ENCODE measurements around the gene NALCN.
"Not testable (repeated sequence)": the region's sequence is repeated elsewhere in the genome, so short reads cannot be mapped to it uniquely, and the experiment has no call there.

NALCN gene

DNA sequence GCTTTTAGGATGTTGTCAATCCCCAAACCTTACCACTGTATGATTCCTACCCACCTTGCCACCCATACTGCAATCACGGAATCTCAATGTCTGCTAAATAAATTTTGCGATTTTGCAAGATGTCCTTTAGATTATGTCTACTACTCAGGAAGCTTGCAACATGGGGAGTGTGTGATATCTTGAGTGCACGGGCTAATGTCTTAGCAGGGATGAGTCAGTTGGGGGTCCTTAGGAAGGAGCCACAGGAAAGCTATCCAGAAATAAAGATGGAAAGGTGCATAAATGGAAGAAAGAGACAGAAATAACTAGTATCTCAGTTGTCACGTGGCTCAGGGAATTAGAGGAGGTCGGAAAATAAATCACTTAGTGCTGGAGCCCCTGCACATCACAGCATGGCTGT, 77.1 kb downstream of the NALCN start:
- no peak for DNase-seq
- no peak for TF ChIP-seq POLR2A (IDR thresholded peaks at IDR 0.05; ENCODE audit: low read length)
- TF ChIP-seq GATA1 (IDR thresholded peaks at IDR 0.05; ENCODE audit: low read depth, low read length), result no peak

DNA sequence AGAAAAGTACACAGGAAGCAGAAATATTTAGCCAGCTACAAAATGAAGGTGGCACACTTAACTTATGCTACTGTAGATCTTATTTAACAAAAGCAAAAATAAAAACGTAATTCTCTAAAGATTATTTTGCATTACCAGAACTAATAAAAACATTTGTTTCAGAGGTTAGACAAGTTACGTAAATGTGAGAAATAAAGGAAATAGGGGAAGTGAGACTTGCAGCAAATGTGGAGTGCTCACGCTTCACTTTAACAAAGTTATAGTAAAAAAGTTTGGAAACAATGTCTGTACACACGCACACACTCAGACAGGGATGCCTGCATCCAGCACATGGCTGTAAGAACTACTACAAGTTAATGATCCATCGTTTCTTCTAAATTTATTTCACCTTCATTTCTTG, 83.7 kb downstream of the NALCN start:
- DNase-seq, result no peak
- TF ChIP-seq GATA1 (IDR thresholded peaks at IDR 0.05; ENCODE audit: low read depth, low read length) (no peak), POLR2A (IDR thresholded peaks at IDR 0.05; ENCODE audit: low read length) (no peak)

DNA sequence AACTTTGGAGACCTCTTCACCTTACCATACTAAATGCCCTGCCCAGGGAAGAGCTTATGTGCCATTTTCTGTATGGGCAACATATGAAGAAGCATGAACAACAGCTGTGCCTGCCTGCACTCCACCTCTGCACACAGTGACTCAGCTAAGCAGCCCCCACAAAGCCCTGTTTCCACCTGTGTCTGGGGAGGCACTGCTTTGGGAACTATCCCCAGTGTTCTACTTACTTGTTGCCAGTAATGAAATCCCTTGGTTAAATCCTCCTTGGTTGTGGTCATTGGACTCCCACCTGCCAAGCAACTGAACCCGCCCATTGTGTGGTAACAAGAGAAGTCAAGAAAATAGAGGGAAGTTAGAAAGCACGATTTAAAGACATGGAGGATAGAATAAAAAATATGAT, 84.6 kb downstream of the NALCN start:
- no peak for TF ChIP-seq POLR2A (IDR thresholded peaks at IDR 0.05; ENCODE audit: low read length)
- TF ChIP-seq GATA1 (IDR thresholded peaks at IDR 0.05; ENCODE audit: low read depth, low read length), result no peak
- DNase-seq, result no peak

DNA sequence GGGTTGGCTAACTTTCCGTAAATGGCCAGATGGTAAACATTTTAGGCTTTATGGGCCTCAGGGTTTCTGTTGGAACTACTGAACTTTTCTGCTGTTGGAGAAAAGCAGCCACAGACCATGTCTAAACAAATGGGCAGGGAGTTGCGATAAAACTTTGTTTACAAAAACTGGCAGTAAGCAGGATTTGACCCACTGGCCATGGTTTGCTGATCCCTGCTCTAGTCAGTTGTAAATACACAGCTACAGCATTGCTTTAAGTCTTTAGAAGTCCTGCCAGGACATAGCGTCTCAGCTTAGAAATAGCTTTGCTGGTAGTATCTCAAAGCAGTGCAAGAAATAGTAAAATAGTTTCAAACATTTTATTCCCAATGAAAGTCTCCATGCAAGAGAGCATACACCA, 88.4 kb downstream of the NALCN start:
- no peak for DNase-seq
- TF ChIP-seq GATA1 (IDR thresholded peaks at IDR 0.05; ENCODE audit: low read depth, low read length), result no peak
- no peak for TF ChIP-seq POLR2A (IDR thresholded peaks at IDR 0.05; ENCODE audit: low read length)

DNA sequence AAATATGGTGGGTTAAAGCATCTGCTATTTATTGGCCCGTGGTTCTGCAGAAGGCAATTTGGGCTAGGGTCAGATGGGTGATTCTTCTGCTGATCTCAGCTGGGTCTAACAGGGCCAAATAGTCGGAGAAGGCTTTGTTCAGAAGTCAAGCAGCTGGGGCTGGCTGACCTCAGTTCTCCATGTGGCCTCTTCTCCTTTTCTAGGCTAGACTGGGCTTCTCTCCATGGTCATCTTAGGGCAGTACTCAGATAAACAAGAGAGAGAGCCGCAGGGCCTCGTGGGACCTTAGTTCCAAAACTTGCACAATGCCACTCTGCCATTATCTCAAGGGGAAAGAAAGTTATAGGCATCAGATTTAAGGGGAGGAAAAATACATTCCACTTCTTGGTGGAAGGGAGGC, 89.6 kb downstream of the NALCN start:
- TF ChIP-seq GATA1 (IDR thresholded peaks at IDR 0.05; ENCODE audit: low read depth, low read length) (no peak), POLR2A (IDR thresholded peaks at IDR 0.05; ENCODE audit: low read length) (no peak)
- no peak for DNase-seq

DNA sequence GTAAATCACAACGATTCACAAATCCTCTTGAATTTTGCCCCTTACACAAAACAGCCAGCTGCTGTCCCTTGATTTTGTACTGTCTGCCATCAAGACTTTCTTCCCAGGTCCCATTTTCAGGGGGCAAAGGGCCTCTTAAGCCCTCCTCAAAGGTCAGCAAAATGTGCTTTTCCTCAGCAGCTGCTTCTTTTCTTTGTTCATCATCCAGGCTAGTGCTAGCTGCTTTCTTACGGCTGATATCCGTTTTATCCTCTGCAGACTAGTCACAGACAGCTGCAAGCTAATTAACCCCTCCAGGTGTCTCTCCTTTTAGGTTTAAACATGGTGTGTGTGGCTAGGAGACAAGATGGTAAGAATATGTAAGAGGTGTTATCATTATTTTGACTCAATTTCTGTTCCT, 90.9 kb downstream of the NALCN start:
- no peak for TF ChIP-seq POLR2A (IDR thresholded peaks at IDR 0.05; ENCODE audit: low read length)
- no peak for TF ChIP-seq GATA1 (IDR thresholded peaks at IDR 0.05; ENCODE audit: low read depth, low read length)
- no peak for DNase-seq

DNA sequence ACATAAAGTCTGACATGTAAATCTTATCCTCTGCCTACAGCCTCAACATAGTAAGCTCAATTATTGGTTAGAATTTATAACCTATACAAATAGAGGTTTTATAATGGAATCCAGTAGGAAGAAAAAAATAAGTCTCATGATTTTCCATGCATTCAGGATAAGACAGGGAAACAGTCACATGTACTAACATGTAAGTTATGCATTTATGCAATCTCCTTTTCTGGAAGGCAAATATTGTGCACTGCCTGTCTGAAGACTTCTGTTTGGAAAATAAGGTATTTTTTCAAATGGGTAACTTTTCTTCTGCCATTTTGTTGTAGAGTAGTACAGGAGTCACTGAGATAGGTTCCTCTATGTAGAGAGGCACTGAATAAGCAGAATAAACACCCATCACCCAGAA, 92.7 kb downstream of the NALCN start:
- TF ChIP-seq GATA1 (IDR thresholded peaks at IDR 0.05; ENCODE audit: low read depth, low read length) (no peak), POLR2A (IDR thresholded peaks at IDR 0.05; ENCODE audit: low read length) (no peak)
- DNase-seq, result no peak

DNA sequence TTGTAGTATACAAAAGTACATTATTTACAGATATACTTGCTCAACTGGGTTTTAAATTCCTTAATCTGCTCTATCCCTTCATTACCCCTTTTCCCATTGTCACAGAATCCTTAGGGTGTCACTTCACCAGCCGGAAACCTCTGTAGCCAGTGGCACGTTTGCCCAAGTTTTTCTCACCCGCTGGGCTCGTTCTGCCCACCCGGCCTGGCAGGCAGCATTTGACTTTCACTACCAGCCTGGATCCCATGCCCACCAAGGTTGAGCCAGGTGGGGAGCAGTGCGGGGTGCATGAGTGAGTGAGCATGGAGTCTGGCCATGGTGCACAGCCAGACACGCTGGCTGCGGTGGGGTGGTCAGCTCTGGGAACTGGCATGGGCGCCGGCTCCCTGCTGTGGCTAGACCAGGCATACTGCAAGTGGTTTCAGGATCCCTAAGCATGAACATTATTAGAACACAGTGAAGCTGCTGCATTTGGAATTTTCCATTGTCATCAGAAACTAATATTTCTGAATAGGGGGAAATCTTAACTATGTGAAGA, 98.3 kb downstream of the NALCN start:
- DNase-seq, result no peak
- TF ChIP-seq GATA1 (IDR thresholded peaks at IDR 0.05; ENCODE audit: low read depth, low read length) (no peak), POLR2A (IDR thresholded peaks at IDR 0.05; ENCODE audit: low read length) (no peak)

DNA sequence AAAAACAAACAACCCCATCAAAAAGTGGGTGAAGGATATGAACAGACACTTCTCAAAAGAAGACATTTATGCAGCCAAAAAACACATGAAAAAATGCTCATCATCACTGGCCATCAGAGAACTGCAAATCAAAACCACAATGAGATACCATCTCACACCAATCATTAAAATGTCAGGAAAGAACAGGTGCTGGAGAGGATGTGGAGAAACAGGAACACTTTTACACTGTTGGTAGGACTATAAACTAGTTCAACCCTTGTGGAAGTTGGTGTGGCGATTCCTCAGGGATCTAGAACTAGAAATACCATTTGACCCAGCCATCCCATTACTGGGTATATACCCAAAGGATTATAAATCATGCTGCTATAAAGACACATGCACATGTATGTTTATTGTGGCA, 102.8 kb downstream of the NALCN start:
- not testable (repeated sequence) for DNase-seq

DNA sequence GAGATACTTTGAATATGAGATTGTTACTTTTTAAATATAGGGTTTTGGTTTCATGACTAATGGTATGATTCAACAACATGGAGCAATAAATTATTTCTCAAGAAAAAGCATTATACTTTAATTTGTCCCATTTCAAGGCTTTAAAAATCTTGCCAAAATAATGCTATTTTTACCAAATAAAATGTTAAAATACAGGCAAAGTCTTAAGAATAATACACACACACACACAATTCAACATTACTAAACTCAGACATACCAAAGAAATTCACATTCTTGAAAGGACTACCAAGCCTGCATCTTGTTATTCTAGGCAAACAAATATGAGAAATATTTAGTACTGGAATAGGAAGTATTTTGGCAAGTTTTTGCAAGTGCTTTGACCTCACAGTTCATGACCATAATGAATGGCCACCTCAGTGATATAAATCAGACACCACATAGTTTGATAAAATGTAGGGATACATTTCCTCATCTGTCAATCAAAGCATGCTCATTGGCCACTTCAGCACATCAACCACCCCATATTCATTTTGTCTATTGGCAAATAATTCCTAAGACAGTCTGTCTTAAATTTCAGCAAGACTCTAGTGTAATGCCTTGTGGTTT, 107.2 kb downstream of the NALCN start:
- DNase-seq, result no peak
- TF ChIP-seq GATA1 (IDR thresholded peaks at IDR 0.05; ENCODE audit: low read depth, low read length), result no peak
- TF ChIP-seq POLR2A (IDR thresholded peaks at IDR 0.05; ENCODE audit: low read length), result no peak

DNA sequence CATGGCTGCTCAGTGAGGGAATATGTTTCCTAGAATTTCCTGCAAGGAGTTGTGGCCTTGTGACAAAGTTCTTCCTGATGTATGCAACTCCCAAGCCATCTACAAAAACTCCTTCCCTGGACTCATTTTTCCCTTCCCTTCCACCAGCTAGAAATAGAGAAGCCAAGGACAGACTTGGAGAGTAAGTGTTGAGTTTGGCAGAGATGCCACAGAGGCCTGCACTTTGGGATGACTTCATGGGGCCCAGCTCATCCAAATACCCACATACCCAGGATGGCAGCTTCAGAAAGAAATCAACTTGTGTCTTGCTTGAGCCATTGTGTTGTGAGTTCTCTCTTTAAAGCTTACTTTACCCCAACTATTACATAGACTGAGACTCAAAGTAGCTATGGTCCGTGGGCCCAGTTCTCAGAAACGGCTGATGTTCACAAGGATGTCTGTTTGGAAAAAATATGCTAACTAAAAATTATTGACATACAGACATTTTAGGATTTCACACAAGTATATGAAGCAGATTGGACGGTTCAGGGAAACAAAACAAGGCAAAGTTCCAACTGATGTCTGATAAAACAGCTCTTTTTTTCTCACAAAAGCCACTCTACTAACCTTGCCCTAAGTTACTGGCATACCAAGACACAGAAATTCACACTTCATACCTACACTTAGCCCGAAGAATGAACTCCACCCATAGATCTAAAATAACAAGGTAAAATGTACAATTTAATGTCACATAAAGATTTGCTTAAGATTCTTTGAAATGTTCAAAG, 107.9 kb downstream of the NALCN start:
- DNase-seq, result no peak
- no peak for TF ChIP-seq POLR2A (IDR thresholded peaks at IDR 0.05; ENCODE audit: low read length)
- no peak for TF ChIP-seq GATA1 (IDR thresholded peaks at IDR 0.05; ENCODE audit: low read depth, low read length)

DNA sequence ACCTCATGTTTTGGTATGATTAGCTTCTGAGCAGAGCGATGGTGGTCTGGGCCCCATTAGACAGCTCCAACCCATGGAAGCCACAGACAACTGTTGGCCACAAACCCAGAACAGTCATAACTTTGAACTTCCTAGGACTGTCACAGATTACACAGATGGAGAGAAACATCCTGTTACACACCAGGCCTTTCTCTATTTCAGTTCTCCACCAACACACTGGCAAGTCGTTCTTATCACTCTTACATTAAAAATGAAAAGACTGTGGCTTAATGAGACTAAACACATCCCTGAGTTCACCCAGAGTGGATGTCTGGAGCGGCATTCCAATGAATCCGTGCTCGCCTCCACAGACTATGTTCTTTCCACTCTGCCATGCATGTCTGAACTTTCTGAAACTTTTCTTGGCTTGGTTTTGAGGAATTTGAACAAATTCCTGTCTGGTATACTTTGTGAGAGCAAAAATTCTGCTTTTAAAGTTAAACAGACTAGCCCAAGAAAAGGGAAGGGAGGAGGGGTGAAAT, 109.1 kb downstream of the NALCN start:
- TF ChIP-seq GATA1 (IDR thresholded peaks at IDR 0.05; ENCODE audit: low read depth, low read length) (no peak), POLR2A (IDR thresholded peaks at IDR 0.05; ENCODE audit: low read length) (no peak)
- DNase-seq, result no peak

DNA sequence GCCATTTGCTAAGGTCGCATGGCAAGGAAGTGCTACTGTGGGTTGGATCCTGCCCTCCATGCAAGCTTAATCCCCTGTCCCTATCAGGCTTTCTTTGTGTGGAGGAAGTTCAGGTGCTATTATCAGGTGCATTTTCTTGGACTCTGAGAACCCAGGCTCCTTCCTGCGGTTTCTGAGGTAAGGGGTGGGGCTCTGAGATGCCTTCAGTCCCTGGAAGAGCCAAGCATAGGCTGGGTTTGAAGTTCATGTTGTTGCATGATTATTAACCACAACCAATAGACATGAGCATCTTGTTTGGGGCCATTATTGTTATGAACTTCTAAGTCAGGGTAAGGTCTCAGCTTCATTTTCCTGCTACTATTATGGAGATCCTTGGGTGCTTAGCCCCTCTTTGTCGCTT, 109.5 kb downstream of the NALCN start:
- no peak for DNase-seq
- TF ChIP-seq GATA1 (IDR thresholded peaks at IDR 0.05; ENCODE audit: low read depth, low read length) (no peak), POLR2A (IDR thresholded peaks at IDR 0.05; ENCODE audit: low read length) (no peak)

DNA sequence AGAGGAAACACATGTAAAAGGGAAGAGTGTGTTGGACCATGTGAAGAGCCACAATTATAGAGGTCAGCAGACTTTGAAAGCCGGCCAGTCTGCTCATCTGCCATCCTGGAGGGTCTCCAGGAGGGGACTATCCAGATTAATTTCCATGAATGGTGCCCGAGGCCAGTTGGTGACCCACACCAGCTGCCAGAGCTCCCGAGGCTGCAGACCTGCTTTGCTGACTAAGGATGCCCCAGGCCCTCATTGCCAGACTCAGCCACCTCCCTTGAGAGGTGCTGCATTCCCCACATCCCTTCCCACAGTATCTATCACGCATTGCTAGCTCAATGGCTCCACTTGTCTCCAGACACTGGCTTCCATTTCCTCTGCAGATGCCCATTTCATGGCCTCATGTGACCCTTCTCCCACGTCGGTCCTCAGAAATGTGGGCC, 110.3 kb downstream of the NALCN start:
- DNase-seq, result no peak
- TF ChIP-seq POLR2A (IDR thresholded peaks at IDR 0.05; ENCODE audit: low read length) (no peak), GATA1 (IDR thresholded peaks at IDR 0.05; ENCODE audit: low read depth, low read length) (no peak)

DNA sequence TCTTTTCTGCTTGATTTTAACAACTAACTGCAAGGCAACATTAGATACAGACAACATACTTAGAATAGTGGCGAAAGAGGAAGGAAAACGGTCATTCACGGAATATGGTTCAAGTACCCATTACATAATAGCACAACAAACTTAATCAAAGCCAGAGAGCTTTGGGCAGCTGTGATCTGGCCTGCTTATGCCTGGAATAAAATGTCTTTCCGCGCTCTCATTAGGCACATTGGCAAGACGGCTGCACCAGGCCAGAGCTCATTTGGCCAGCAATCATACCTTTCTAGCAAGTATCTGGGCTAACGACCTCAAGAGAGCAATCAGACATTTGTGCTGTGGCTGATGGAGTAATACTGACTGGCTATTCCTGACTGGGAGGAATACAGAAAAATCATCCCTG, 112.8 kb downstream of the NALCN start:
- no peak for DNase-seq

More for the DNA sequence above, 112.8 kb downstream of the NALCN start:
- no peak for TF ChIP-seq GATA1 (IDR thresholded peaks at IDR 0.05; ENCODE audit: low read depth, low read length)
- no peak for TF ChIP-seq POLR2A (IDR thresholded peaks at IDR 0.05; ENCODE audit: low read length)
